ENCODE results near the gene FYTTD1. TPM values are rescaled to one million over a fixed set of nuclear protein-coding genes. Genes with fewer than 3 reads are reported as not detected.
"Not testable (repeated sequence)": the region's sequence is repeated elsewhere in the genome, so short reads cannot be mapped to it uniquely, and the experiment has no call there.

The FYTTD1 gene
- total RNA-seq, 4 donors from 2014 or later, result 57.7 to 111 (median 85.6) TPM

GRCh38 chr3:197709135-197709534 lies 40.5 kb upstream of the FYTTD1 start:
- WGBS, result 88% methylated on average over 9 of the region's 9 CpGs
- Histone ChIP-seq H3K36me3 (peaks cover 6 to 32% (median 15%) of the 10 kb centered on the region in 4 donors), H3K27ac (replicated peaks in 1 of 4) (no peak overlapping the region), H3K4me1 (peaks cover 19 to 29% (median 23%) of the 10 kb centered on the region in 4 donors), H3K27me3 (no peaks in the 10 kb centered on the region), H3K9me3 (no peaks in the 10 kb centered on the region), H3K4me3 (no peak overlapping the region)
- intact Hi-C loops (cut with DNase I), result no loop called here
- DNase-seq (ENCODE audit: extremely low spot score), result no peak
- no peak for TF ChIP-seq POLR2AphosphoS5 (IDR thresholded peaks at IDR 0.05)
- TF ChIP-seq POLR2A (IDR thresholded peaks at IDR 0.05; ENCODE audit: low read depth), result no peak
- TF ChIP-seq EP300 (IDR thresholded peaks at IDR 0.05), result no peak
- no peak for TF ChIP-seq CTCF (IDR thresholded peaks at IDR 0.05)

- intact Hi-C loops (cut with DNase I), result loop anchor here (5.0 kb wide), 1 partner anchor 41 kb away; no protein-coding TSS in a partner anchor
Measured at GRCh38 chr3:197710965-197711364, 38.7 kb upstream of the FYTTD1 start.

GRCh38 chr3:197711973-197712707 lies 37.5 kb upstream of the FYTTD1 start:
- peak; percentile 96 for DNase-seq (ENCODE audit: extremely low spot score)
- intact Hi-C loops (cut with DNase I), result loop anchor here (5.0 kb wide), 1 partner anchor 40 kb away; no protein-coding TSS in a partner anchor
- WGBS, result 0% methylated on average over 9 of the region's 9 CpGs
- peaks cover 19 to 29% (median 23%) of the 10 kb centered on the region in 4 donors for H3K4me1 ChIP-seq
- H3K36me3 ChIP-seq, result peaks cover 0 to 36% (median 12%) of the 10 kb centered on the region in 4 donors
- peak overlapping the region; percentile 40 to 55 (median 52) for H3K4me3 ChIP-seq
- TF ChIP-seq POLR2AphosphoS5 (IDR thresholded peaks at IDR 0.05) (peak; percentile 86 to 94), EP300 (IDR thresholded peaks at IDR 0.05) (no peak)
- H3K9me3 ChIP-seq, result no peaks in the 10 kb centered on the region
- H3K27me3 ChIP-seq, result no peaks in the 10 kb centered on the region
- H3K27ac ChIP-seq (replicated peaks in 1 of 4), result peak overlapping the region; percentile 87 to 92 (median 89)

More at GRCh38 chr3:197710965-197711364, 38.7 kb upstream of the FYTTD1 start:
- not testable (repeated sequence) for H3K27me3 ChIP-seq; DNase-seq (ENCODE audit: extremely low spot score); H3K4me3 ChIP-seq; H3K9me3 ChIP-seq
- peak overlapping the region; percentile 87 to 92 (median 89) for H3K27ac ChIP-seq (replicated peaks in 1 of 4)
- H3K36me3 ChIP-seq, result peaks cover 0 to 32% (median 6%) of the 10 kb centered on the region in 4 donors
- peaks cover 19 to 29% (median 23%) of the 10 kb centered on the region in 4 donors for H3K4me1 ChIP-seq
- WGBS, result 80% methylated on average over 5 of the region's 5 CpGs

GRCh38 chr3:197713477-197713822 lies 36.2 kb upstream of the FYTTD1 start:
- H3K27me3 ChIP-seq, result no peaks in the 10 kb centered on the region
- H3K4me3 ChIP-seq, result no peak overlapping the region
- intact Hi-C loops (cut with DNase I), result loop anchor here (5.0 kb wide), 1 partner anchor 39 kb away; no protein-coding TSS in a partner anchor
- no peak for TF ChIP-seq CTCF (IDR thresholded peaks at IDR 0.05)
- TF ChIP-seq EP300 (IDR thresholded peaks at IDR 0.05), result no peak
- no peak for TF ChIP-seq POLR2AphosphoS5 (IDR thresholded peaks at IDR 0.05)
- TF ChIP-seq POLR2A (IDR thresholded peaks at IDR 0.05; ENCODE audit: low read depth), result no peak
- H3K36me3 ChIP-seq, result peaks cover 0 to 39% (median 16%) of the 10 kb centered on the region in 4 donors
- WGBS, result 75% methylated on average over 4 of the region's 4 CpGs
- no peaks in the 10 kb centered on the region for H3K9me3 ChIP-seq
- no peak for DNase-seq (ENCODE audit: extremely low spot score)
- H3K4me1 ChIP-seq, result peaks cover 19 to 29% (median 23%) of the 10 kb centered on the region in 4 donors
- peak overlapping the region; percentile 87 to 92 (median 89) for H3K27ac ChIP-seq (replicated peaks in 1 of 4)

- Histone ChIP-seq H3K4me1 (peaks cover 19 to 29% (median 23%) of the 10 kb centered on the region in 4 donors), H3K27ac (replicated peaks in 1 of 4) (peak overlapping the region in 3 of 4 donors; percentile 89 to 92 (median 89)), H3K36me3 (peaks cover 0 to 34% (median 16%) of the 10 kb centered on the region in 4 donors), H3K9me3 (no peaks in the 10 kb centered on the region), H3K4me3 (no peak overlapping the region), H3K27me3 (no peaks in the 10 kb centered on the region)
- TF ChIP-seq POLR2A (IDR thresholded peaks at IDR 0.05; ENCODE audit: low read depth) (no peak), EP300 (IDR thresholded peaks at IDR 0.05) (no peak), CTCF (IDR thresholded peaks at IDR 0.05) (no peak), POLR2AphosphoS5 (IDR thresholded peaks at IDR 0.05) (no peak)
- intact Hi-C loops (cut with DNase I), result loop anchor here (5.0 kb wide), 1 partner anchor 38 kb away; no protein-coding TSS in a partner anchor
- WGBS, result 100% methylated on average over 4 of the region's 4 CpGs
- DNase-seq (ENCODE audit: extremely low spot score), result no peak
Measured at GRCh38 chr3:197714251-197714650, 35.4 kb upstream of the FYTTD1 start.
